LoVo (cell line): ENCODE measurements around the gene SERINC5.

Experiments
- DNase-seq: peaks from one replicate; pipeline ENCODE4 v3.0.0-alpha.2; 2016; ENCODE audit warnings: low spot score

SERINC5 gene

GRCh38 chr5:80097451-80097850, 158.4 kb downstream of the SERINC5 start:
- DNase-seq, result no peak

GRCh38 chr5:80094236-80094738, 161.6 kb downstream of the SERINC5 start:
- DNase-seq, result no peak

DNA sequence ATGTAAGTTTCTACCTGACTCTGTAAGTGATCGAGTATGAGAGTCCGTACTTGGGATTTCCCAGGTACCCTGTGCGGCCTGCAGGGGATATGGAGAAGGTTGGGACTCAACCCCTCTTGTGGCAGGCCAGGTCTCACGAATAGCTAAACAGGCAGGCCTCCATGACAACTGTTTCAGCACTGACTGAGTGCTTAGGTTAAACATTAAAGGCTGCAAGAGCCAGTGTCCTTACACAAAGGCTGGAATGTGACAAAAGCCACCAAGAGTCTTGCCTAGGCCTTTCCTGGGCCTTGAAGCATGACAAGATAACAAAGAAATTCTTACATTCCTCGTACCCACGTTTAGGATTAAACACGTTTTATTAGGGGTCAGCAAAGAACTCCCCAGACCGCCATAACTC, 162.1 kb downstream of the SERINC5 start:
- DNase-seq, result peak; percentile 28

DNA sequence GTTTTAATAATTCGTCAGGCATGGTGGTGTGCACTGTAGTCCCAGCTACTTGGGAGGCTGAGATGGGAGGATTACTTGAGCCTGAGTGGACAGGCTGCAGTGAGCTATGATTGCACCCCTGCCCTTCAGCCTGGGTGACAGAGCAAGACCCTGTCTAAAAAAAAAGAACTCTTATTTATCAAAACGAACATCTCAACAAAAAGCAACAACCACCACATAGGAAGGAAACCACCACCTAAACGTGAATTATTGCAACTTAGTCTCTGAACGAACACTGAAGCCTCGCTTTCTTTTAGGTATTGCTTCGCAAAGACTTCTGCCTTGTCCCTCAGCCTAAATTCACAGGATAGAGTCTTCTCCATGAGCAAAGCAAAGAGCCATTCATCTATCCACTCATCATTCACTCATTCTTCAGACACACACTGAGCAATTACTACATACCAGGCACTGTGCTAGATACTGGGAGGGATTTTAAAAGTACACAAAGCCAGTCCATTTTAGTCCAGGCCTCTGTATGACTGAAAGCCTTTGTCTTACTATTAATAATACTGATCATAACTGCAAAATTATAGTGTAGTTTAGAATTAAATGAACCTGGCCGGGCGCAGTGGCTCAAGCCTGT, 163.3 kb downstream of the SERINC5 start:
- DNase-seq, result no peak

- peak; percentile 76 for DNase-seq
Measured at GRCh38 chr5:80091792-80092192, 164.1 kb downstream of the SERINC5 start.

- no peak for DNase-seq
Measured at GRCh38 chr5:80090884-80091166, 165.0 kb downstream of the SERINC5 start.

- peak; percentile 78 for DNase-seq
Measured at GRCh38 chr5:80083101-80083890, 172.6 kb downstream of the SERINC5 start.

DNA sequence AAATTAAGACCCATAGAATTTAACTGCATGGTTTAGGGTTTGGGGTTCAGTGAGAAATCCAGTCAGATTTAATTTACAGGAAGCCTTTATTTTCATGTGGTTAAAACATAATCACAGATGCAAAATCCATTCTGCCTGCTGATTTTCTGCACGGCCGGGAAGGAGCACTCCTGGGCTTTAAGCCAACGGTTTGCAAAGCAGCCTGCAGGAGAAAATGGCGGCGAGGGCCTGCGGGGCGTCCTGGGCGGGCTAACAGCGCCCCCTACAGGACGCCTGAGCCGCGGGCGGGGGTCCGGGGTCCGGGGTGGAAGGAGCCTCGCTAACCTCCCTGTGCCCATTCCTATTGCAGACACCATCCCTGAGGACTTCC, 173.1 kb downstream of the SERINC5 start:
- no peak for DNase-seq

DNA sequence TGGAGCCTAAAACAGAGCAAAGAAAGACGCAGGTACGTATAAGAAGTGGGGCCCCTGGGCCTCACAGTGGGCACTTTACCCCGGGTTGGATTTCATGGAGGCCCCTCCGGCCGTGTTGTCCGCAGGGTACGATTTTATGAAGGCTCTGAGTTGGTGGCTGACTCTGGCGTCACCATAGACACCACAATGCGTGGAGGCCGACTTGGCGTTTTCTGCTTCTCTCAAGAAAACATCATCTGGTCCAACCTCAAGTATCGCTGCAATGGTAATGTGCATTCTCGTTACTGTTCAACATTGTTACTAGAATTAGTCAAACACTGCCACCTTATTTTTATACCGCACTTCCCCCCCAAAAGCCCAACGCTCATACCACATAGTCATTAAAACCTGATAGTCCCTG, 173.6 kb downstream of the SERINC5 start:
- DNase-seq, result no peak

DNA sequence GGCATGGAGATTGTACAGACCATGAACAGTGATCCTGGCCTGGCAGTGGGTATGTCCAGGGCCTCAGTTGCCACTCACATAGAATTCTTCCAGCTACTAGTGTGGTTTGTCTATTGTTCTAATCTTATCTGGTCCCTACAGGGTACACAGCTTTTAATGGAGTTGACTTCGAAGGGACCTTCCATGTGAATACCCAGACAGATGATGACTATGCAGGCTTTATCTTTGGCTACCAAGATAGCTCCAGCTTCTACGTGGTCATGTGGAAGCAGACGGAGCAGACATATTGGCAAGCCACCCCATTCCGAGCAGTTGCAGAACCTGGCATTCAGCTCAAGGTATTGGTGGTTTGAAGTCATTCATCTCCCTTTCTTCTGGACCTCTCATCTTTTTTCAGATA, 176.9 kb downstream of the SERINC5 start:
- DNase-seq, result no peak

GRCh38 chr5:80077051-80077714, 178.7 kb downstream of the SERINC5 start:
- DNase-seq, result no peak

DNA sequence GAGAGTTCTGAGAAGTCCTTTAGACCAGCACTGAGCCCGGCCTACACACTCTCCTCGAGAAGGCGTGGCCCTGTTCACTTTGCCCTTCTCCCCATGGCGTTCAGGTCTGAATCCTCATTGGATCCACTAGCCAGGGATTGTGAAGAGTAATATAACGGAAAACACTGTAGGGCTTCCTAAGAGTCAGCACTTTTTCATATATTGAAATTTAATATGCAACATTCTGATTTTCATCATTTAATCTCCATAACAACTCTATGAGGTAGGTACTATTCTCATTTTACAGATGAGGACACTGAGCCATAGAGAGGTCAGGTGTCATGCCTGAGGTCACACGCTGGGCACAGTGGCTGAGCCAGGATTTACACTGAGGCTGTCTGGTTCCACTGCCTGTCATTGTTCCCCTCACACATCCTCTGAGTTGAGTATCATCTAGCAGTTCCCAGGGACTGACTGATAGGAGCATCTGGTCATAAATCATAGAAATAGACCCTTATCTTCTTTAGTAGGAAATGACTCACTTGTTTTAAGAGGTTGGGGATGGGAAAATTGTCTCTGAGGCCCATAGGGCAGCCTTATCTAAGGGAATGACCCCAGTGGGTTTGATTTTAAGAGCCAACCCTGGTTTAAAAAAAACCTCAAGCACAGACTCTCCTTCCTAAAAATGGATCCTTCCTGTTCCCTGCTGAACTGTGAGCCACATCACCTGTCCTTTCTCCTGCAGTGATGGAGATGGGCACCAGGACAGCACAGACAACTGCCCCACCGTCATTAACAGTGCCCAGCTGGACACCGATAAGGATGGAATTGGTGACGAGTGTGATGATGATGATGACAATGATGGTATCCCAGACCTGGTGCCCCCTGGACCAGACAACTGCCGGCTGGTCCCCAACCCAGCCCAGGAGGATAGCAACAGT, 179.5 kb downstream of the SERINC5 start:
- no peak for DNase-seq

DNA sequence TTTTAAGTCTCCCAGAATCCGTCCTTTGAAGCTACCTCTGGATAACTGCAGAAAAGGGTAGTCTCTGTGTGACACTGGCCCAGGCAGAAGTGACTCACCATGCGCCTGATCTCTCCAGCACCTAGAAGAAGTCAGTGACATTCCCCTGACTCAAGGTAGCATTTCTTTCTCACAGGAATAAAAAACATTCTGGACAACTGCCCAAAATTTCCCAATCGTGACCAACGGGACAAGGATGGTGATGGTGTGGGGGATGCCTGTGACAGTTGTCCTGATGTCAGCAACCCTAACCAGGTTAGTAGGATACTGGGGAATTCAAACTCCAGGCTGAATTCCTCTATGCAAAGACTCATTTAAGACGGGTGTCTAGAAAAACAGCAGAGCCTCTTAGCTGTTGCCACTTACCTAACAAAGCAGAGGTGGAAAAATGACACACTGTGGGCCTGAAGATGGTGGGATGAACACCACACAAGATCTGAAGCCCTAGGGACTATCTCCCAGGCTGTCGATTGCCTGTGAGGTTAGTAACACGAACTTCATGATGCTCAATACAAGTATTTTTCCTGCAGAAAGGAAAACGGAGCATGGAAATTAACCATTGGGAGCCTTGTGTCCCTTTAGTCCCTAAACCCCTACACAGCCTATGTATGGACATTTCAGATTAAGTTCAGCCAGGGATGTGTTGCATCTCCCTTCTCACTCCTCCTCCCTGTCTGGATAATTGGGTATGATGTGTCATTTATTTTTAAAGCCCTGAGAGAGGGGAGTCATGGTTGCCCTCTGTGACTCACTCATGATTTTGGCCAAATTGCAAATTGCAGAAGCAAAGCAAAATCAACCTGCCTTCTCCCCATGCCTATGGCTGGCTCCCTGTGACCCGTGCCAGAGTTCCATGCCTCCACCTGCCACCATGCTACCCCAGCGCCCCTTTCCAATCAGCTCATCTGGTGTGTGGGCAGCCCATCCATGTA, 183.5 kb downstream of the SERINC5 start:
- no peak for DNase-seq

GRCh38 chr5:80071510-80072021, 184.3 kb downstream of the SERINC5 start:
- no peak for DNase-seq

DNA sequence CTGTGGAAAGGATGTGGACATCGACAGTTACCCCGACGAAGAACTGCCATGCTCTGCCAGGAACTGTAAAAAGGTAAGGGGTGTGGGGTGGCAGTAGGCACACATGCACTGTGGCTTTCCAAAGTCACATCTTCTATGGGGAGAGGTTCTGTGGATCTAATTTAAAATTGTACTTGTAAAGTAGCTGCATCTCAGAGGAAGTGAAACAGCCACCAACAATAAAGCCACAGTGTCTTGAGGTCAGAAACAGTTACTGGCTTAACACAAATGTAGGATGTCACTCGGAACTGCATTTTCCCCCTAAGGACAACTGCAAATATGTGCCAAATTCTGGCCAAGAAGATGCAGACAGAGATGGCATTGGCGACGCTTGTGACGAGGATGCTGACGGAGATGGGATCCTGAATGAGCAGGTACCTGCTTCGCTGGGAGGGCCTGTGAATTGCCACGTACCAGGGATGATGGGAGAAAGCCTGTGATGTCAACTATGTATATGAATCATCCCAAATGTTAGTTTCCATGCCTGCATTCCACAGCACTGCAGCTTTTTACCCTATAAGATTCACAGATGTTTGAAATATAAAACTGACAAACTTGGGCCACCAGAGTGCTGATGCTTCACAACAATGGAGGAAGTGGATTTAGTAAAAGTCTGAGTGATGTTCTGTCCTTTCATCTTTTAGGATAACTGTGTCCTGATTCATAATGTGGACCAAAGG, 185.4 kb downstream of the SERINC5 start:
- no peak for DNase-seq

- no peak for DNase-seq
Measured at GRCh38 chr5:80069918-80070318, 185.9 kb downstream of the SERINC5 start.

DNA sequence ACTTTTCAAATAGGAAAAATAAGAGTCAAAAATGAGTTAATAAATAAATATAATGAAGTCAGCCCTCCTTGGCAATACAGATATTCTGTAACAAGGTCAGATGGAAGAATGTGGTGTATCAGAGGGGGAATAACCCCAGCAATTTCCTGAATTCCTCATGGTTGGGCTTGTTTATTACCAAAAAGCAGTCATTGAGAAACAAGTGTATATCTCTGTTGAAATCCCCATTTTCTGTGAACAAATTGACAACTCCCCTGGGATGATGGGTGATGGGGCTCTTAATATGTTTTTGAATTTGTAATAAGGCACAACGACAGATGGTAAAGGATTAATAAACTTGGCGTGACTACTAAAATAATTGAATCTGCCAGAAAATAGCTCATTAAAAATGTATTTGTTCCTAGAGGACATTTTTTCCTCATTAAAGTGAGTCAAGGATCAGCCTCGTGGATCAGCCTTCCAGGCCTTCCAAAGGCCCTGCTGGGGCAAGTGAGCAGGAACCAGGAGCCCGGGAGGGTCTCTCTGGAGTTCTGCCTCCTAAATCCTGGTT, 186.5 kb downstream of the SERINC5 start:
- no peak for DNase-seq

DNA sequence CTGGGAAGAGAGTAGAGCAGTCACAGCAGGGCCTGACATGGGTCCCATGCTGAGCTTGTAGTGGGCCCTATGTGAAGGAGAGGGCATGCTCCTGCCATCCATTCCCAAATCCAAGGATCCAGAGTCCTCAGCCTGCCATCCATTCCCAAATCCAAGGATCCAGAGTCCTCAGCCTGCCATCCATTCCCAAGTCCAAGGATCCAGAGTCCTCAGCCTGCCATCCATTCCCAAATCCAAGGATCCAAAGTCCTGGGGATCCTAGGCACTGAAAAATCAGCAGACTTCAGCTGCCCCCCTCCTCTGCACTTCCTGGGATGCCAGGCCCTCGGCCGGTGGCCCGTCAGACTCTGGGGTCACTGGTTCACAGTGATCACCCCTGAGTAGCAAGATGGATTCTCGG, 187.1 kb downstream of the SERINC5 start:
- DNase-seq, result no peak

DNA sequence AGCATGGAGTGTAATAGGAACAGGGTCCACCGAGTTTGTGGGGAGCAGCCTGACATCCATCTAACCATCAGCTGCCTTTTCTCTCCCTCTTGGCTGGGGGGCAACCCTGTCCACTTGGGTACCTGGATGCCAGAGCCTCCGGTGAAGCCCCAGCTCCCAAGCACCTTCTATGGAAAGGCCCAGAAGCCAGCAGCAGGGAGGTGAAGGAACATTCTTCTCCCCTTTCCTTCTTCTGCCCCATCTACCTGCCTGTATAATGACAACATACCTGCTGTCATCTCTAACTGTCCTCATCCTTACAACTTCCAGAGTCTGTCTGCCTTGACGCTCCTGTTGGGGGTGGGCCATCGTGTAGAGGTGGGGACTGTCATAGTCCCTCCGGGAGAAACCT, 187.6 kb downstream of the SERINC5 start:
- no peak for DNase-seq
